ENCODE data around the gene NDUFS8. TPM values are rescaled to one million over a fixed set of nuclear protein-coding genes. Genes with fewer than 3 reads are reported as not detected.
"Not testable (repeated sequence)": the region's sequence is repeated elsewhere in the genome, so short reads cannot be mapped to it uniquely, and the experiment has no call there.

NDUFS8 gene
- total and polyA plus RNA-seq, 2 of the 13 experiments (the other 11 are each of a cell fraction or from before 2014, with no cell fraction given), result 96.7 to 158 TPM

- H3K36me3 ChIP-seq (replicated peaks in 1 of 2; ENCODE audit: control insufficient read depth in 1 of 2, insufficient read depth in 2 of 2, low read length in 2 of 2); FAIRE-seq; H3K79me2 ChIP-seq (ENCODE audit: insufficient read depth, low read length); H3K27me3 ChIP-seq (ENCODE audit: control insufficient read depth in 1 of 2, insufficient read depth in 2 of 2, low read length in 2 of 2); H3K4me3 ChIP-seq (replicated peaks in 1 of 3; ENCODE audit: insufficient read depth in 1 of 3, low read depth in 2 of 3, low read length in 3 of 3); BruUV-seq (replicated peaks); ATAC-seq; intact Hi-C loops (cut with micrococcal nuclease; ENCODE audit: unreplicated experiment); DNase-seq (ENCODE audit: low spot score); H3K9ac ChIP-seq (ENCODE audit: insufficient read depth, low read depth, low read length); in situ Hi-C loops (cut with HindIII; ENCODE audit: extremely low pct_ligation_motif_present, low pct_unique_long_range_greater_than_20kb); H3K27ac ChIP-seq (ENCODE audit: extremely low read length, insufficient read depth, low read length); H2AFZ ChIP-seq (ENCODE audit: low read length); H4K20me1 ChIP-seq (ENCODE audit: insufficient read depth, low read length); H3K4me2 ChIP-seq (ENCODE audit: low read depth, low read length); H3K9me3 ChIP-seq (ENCODE audit: low read length); H3K4me1 ChIP-seq (ENCODE audit: insufficient read depth, low read length); POLR2A ChIA-PET: not testable (repeated sequence)
- 60% methylated on average over 2 of the region's 12 CpGs for WGBS (ENCODE audit: low lambda C conversion rate)
- TF ChIP-seq RAD21 (CRISPR knock-in tag; IDR thresholded peaks at IDR 0.05) (peak; percentile 70), HNF1B (CRISPR knock-in tag; IDR thresholded peaks at IDR 0.05) (0 out of 2 replicates have a peak, but pooled peaks have one; percentile 38), ZNF768 (CRISPR knock-in tag; IDR thresholded peaks at IDR 0.05) (0 out of 2 replicates have a peak, but pooled peaks have one; percentile 17), STAG1 (CRISPR knock-in tag; IDR thresholded peaks at IDR 0.05) (peak; percentile 75), CTCF (CRISPR knock-in tag; IDR thresholded peaks at IDR 0.05) (peak; percentile 85), ZNF687 (CRISPR knock-in tag; IDR thresholded peaks at IDR 0.05) (peak; percentile 39)
- CTCF ChIA-PET (ENCODE audit: low intra/inter-chr PET ratio, low total read pairs), result interaction anchor here (1.4 kb wide), 1 partner anchor 27 kb away, joined by 5 read pairs; no protein-coding TSS in a partner anchor
These were observed 36.7 kb upstream of the NDUFS8 start for GRCh38 chr11:67993821-67994220.

GRCh38 chr11:67994387-67994786 is 36.1 kb upstream of the NDUFS8 start:
- 60% methylated on average over 1 of the region's 5 CpGs for WGBS (ENCODE audit: low lambda C conversion rate)
- FAIRE-seq; BruUV-seq (replicated peaks); H3K36me3 ChIP-seq (replicated peaks in 1 of 2; ENCODE audit: control insufficient read depth in 1 of 2, insufficient read depth in 2 of 2, low read length in 2 of 2); H3K9ac ChIP-seq (ENCODE audit: insufficient read depth, low read depth, low read length); H3K27me3 ChIP-seq (ENCODE audit: control insufficient read depth in 1 of 2, insufficient read depth in 2 of 2, low read length in 2 of 2); H3K4me2 ChIP-seq (ENCODE audit: low read depth, low read length); H3K9me3 ChIP-seq (ENCODE audit: low read length); H3K27ac ChIP-seq (ENCODE audit: extremely low read length, insufficient read depth, low read length); H4K20me1 ChIP-seq (ENCODE audit: insufficient read depth, low read length); DNase-seq (ENCODE audit: low spot score); ATAC-seq; H3K4me3 ChIP-seq (replicated peaks in 1 of 3; ENCODE audit: insufficient read depth in 1 of 3, low read depth in 2 of 3, low read length in 3 of 3); H3K79me2 ChIP-seq (ENCODE audit: insufficient read depth, low read length); H3K4me1 ChIP-seq (ENCODE audit: insufficient read depth, low read length); intact Hi-C loops (cut with micrococcal nuclease; ENCODE audit: unreplicated experiment); in situ Hi-C loops (cut with HindIII; ENCODE audit: extremely low pct_ligation_motif_present, low pct_unique_long_range_greater_than_20kb); POLR2A ChIA-PET; H2AFZ ChIP-seq (ENCODE audit: low read length): not testable (repeated sequence)
- CTCF ChIA-PET (ENCODE audit: low intra/inter-chr PET ratio, low total read pairs), result interaction anchor here (1.4 kb wide), 1 partner anchor 26 kb away, joined by 5 read pairs; no protein-coding TSS in a partner anchor
